Astrocyte of the spinal cord (primary cell): ENCODE results near the gene R3HDM2.

ENCODE experiments used
- DNase-seq: peaks from one replicate; pipeline ENCODE4 v3.0.0; 2011; ENCODE audit warnings: low read depth, low spot score
- H3K4me3 ChIP-seq: 2 replicates; pipeline ENCODE4 v1.5.1; 2011; ENCODE audit warnings: low read depth, mild to moderate bottlenecking, low read length, moderate library complexity
- in situ Hi-C: cut with HindIII; loops from 2 replicates; pipeline ENCODE4 v1.10.0; 2017; ENCODE audit warnings: low sequenced_read_pairs
- TF ChIP-seq, protein P1 (sequence below): IDR thresholded peaks from 2 replicates; pipeline ENCODE4 v1.5.1; 2012; ENCODE audit warnings: low read depth, mild to moderate bottlenecking, low read length, inconsistent platforms

Gene R3HDM2

DNA sequence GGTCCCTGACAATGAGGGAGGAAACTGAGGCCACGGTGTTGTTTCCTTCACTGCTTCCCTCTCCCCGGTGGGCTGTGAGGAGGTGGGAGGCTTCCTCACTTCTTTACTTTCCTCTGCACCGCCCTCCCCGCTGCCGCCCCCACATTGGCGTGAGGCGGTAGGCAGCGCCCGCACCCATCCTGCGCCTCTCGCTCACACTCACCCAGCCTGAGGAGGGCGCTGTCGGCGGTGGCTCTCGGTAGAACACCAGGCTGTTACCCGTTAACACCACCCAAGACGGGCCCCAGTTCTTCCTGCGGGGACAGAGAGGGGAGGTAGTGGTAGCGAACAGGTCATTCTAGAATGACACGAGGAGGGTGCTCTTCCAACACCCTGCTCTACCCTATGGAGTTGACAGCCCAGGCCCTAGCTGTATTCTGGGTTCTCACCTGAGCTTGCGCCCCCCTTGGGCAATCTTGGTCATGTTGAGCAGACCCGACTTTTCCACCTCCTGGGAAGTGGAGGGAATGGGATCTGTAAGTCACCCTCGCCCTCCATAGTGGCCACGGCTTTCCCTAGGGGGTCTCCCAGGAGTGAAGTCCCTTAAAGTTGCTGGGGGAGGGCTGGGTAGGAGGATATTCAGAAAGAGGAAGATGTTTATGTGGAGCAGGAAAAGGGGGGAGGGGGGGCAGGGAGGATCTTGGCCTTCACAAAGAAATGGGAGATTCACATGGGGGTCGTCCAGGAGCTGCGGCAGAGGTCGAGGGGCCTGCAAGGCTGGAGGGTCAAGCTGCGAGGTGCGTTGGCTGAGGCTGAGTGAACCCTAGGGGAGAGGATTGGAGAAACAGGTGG lies 45.5 kb upstream of the R3HDM2 start:
- TF ChIP-seq, protein P1, sequence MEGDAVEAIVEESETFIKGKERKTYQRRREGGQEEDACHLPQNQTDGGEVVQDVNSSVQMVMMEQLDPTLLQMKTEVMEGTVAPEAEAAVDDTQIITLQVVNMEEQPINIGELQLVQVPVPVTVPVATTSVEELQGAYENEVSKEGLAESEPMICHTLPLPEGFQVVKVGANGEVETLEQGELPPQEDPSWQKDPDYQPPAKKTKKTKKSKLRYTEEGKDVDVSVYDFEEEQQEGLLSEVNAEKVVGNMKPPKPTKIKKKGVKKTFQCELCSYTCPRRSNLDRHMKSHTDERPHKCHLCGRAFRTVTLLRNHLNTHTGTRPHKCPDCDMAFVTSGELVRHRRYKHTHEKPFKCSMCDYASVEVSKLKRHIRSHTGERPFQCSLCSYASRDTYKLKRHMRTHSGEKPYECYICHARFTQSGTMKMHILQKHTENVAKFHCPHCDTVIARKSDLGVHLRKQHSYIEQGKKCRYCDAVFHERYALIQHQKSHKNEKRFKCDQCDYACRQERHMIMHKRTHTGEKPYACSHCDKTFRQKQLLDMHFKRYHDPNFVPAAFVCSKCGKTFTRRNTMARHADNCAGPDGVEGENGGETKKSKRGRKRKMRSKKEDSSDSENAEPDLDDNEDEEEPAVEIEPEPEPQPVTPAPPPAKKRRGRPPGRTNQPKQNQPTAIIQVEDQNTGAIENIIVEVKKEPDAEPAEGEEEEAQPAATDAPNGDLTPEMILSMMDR, result no peak
- no peak for DNase-seq
- in situ Hi-C loops, result no loop called here
- no peak overlapping the region for H3K4me3 ChIP-seq

DNA sequence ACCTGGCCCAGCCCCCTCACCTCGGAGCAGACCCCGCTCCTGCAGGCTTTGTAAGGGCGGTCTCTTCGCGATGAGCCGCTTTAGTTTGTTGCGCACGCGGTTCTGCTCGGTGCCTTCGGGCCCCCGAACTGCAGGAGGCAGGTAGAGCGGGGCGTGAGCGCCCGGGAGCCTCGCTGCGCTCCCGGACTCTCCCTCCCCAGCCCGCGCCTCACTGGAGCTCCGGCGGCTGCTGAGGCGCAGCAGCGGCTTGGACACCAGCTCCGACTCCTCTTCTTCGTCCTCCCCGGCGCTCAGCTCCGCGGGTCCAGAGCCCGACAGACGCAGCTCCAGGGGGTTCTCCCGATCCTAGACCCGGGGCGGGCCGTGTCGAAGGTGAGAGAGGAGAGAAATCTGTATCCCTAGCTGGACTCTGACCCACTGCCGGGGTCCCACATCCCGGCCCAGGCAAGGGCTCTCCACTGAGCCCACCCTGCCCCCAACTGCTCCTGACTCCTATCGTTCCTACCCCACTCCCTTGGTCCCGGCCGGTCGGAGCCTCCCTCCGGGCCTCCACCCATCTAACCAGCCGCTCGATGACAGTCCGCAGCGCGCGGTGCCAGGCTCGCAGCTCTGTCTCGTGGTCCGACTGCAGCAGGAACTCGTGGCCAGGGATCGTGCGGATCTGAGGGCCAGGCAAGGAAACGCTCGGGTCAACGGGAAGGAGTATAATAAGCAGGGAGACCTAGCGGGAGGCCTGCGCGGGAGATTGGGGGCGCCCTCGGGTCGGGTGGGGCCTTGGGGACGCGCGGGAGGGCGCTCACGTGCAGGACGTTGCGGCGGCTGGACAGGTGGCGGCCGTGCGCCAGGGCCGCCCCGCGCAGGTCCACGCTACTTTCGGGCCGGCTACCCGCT lies 44.7 kb upstream of the R3HDM2 start:
- DNase-seq, result no peak
- TF ChIP-seq, protein P1, result no peak
- in situ Hi-C loops, result no loop called here
- H3K4me3 ChIP-seq, result no peak overlapping the region

DNA sequence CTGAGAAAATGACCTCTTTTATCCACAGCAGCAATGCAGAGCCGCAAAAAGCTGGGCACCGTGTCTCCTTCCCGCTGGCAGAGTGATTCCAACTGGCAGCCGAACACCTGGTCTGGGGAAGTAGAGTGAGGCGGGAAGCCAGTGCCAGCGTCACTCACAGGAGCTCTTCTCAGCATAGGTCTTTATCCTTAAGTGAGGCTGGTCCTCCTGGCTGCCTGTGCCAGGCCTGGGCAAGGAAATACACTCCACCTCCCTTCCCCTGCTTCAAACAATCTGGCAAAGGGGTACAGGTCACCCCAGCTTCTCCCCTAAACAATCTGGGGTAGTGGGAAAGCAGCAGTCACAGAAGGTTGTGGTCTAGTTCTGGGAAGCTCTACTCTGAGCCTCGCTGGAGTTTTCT lies 44.0 kb upstream of the R3HDM2 start:
- H3K4me3 ChIP-seq, result no peak overlapping the region
- DNase-seq, result no peak
- TF ChIP-seq, protein P1, result no peak
- in situ Hi-C loops, result no loop called here

DNA sequence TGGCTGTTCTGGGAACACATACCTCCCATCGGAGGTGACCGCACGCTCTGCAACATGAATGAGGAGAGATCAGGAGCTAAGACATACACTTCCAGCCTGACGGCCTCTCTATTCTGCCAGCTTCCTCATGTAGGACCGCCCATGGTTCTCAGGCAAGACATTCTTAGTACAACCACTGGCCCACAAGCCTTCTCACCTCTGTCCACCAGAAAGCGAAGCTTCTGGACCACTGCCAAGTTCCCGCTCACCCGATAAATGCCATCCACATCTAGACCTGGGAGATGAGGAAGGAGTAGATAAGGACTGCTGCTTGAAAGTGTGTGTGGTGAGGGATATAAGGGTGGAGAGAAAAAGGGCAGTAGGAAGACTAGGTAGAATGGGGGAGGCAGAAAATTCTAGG lies 43.6 kb upstream of the R3HDM2 start:
- no peak overlapping the region for H3K4me3 ChIP-seq
- TF ChIP-seq, protein P1, result no peak
- DNase-seq, result no peak
- in situ Hi-C loops, result no loop called here

DNA sequence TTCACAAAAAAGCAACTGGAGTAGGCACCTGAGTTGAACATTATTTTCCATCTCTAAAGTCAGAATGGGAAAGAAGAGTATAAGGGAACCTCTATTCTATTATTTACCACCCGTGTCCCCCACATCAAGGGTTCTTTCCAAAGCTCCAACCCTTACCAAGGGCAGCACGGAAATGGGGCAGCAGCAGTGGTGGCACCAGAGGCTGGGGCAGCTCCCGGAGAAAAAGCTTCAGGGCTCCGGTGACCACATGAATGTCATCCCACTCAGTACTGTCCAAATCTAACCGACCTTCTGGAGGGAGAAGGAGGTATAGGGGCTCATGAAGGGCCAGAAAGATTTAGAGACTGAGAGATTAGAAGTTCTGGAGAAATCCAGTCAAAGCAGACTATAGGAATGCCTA lies 43.0 kb upstream of the R3HDM2 start:
- no peak overlapping the region for H3K4me3 ChIP-seq
- TF ChIP-seq, protein P1, result no peak
- no peak for DNase-seq
- in situ Hi-C loops, result no loop called here

DNA sequence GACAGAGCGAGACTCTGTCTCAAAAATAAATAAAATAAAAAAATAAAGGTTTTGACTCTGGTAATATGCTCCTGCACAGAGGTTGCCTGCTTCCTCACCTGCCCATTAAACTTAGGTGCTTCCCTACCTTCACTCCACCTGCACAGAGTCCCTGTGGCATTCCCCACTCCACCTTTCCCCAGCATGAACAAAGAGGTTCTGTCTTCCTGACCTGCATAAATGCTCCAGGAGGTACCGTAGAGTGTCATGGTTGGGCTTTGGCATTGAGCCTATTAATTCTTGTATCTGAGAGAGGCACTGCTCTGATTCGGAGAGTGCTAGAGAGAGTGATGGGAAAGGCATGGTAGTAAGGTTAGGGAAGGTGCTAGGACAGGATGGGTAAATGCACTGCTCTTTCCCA lies 42.5 kb upstream of the R3HDM2 start:
- in situ Hi-C loops, result no loop called here
- no peak for DNase-seq
- no peak overlapping the region for H3K4me3 ChIP-seq
- TF ChIP-seq, protein P1, result no peak
